UCSD-AML1 (cell line): Measurements from ENCODE around the gene PPP1R15A.
"Not testable (repeated sequence)": the region's sequence is repeated elsewhere in the genome, so short reads cannot be mapped to it uniquely, and the experiment has no call there.

ENCODE experiments used
- DNase-seq: peaks from one replicate; lab custom pipeline; 2025; ENCODE audit not compliant: unreplicated experiment; lab: John Stamatoyannopoulos, UW

PPP1R15A gene

DNA sequence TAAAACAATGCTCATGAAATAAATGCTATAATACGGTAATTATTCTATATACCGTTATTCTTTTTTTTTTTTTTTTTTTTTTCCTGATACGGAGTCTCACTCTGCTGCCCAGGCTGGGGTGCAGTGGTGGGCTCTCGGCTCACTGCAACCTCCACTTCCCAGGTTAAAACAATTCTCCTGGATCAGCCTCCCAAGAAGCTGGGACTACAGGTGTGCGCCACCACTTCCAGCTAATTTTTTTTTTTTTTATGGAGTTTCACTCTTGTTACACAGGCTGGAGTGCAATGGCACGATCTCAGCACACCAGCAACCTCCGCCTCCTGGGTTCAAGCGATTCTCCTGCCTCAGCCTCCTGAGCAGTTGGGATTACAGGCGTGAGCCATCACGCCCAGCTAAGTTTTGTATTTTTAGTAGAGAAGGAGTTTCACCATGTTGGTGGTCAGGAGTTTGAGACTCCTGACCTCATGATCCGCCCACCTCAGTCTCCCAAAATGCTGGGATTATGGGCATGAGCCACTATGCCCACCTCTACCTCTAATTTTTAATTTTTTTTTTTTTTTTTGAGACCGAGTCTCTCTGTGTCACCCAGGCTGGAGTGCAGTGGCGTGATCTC is 6.9 kb downstream of the PPP1R15A start:
- DNase-seq, result no peak

DNA sequence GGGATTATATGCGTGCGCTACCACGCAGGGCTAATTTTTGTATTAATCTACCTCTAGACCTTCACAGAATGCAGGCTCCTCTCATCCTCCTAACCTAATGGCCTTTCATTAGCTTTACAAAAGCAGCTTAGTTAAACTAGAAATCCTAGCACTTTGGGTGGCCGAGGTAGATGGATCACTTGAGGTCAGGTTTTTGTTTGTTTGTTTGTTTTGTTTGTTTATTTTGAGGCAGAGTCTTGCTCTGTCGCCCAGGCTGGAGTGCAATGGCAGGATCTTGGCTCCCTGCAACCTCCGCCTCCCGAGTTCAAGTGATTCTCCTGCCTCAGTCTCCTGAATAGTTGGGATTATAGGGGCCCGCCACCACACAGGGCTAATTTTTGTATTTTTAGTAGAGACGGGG is 7.5 kb downstream of the PPP1R15A start:
- DNase-seq, result not testable (repeated sequence)

- no peak for DNase-seq
Measured at GRCh38 chr19:48881741-48882657, 9.8 kb downstream of the PPP1R15A start.

DNA sequence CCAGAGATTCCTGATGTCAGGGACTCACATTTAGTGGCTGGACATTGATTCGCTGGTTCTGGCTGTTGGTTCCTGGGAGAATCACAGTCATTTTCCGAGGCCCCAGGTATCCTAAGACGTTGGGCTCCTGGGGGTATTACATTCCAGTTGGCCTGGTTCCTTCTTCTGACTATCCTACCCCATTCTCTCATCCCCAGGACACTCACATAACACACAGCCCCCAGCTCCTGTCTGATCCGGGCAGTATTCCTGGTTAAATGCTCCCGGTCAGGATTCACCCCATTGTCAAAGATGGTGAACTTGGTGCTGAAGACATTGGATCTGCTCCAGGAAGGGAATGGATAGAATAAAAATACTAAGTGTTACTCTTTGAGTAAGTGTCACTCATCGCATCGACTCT is 11.5 kb downstream of the PPP1R15A start:
- DNase-seq, result no peak

GRCh38 chr19:48887861-48888612 is 15.8 kb downstream of the PPP1R15A start:
- DNase-seq, result no peak

DNA sequence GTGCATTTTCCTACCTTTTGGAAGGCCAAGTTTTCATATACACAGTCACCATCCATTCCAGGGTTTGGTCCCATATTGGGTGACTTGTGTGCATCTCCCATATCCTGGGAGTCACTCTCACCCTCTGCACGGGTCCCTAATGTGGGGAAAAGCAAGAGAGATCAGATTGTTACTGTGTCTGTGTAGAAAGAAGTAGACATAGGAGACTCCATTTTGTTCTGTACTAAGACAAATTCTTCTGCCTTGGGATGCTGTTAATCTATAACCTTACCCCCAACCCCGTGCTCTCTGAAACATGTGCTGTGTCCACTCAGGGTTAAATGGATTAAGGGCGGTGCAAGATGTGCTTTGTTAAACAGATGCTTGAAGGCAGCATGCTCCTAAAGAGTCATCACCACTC is 17.3 kb downstream of the PPP1R15A start:
- not testable (repeated sequence) for DNase-seq

- no peak for DNase-seq
Measured at GRCh38 chr19:48890551-48890950, 18.3 kb downstream of the PPP1R15A start.

GRCh38 chr19:48895226-48895625 is 23.0 kb downstream of the PPP1R15A start:
- DNase-seq, result no peak

DNA sequence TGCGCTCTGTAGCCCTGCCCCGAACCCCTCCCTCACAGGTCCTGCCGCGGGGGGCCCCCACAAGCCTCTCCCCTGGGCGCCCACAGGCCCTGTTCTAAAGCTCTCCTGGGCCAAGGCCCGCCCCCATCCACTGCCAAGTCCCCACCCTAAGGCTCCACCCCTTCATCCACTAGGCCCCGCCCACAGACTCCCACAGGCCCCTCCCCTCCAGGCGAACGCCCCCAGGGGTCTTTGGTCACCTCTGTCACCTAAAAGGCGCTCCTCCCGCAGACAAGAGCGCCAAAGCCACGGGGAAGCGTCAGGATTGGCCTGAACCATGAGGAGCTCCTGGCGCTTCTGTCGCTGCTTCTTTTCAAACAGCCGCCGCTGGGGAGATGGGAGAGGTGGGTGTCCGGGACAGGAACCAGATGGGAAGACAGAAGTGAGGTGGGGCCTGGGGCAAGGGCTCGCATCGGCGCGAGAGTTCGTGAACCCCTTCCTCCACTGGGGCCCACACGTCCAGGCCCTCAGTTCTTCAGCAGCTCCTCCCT is 24.0 kb downstream of the PPP1R15A start:
- DNase-seq, result no peak

DNA sequence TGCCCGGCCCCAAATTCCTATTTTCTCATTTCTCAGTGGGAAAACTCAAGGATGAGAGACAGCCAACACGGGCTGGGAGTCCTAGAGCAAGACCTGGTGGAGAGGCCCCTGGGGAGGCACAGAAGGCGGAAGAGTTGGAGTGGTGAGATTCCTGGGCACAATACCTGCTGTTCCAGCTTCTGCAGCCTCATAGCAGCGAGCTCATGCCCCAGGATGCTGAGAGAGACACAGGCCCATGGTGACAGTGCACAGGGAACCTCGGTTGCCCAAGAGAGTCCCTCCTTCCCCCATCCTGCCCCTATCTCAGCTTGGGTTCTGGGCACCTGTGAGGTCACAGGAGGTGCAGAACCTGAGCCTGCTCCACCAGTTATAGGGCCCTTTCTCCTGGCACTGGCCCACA is 25.0 kb downstream of the PPP1R15A start:
- DNase-seq, result no peak

DNA sequence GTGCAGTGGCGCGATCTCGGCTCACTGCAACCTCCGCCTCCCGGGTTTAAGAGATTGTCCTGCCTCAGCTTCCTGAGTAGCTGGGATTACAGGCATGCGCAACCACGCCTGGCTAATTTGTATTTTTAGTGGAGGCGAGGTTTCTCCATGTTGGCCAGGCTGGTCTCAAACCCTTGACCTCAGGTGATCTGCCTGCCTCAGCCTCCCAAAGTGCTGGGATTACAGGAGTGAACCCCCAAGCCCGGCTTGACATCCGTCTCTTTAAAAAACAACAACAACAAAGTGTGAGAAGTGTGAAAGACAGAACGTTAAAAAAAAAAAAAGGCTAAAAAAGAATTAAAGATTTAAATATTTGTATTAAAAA is 27.1 kb downstream of the PPP1R15A start:
- DNase-seq, result not testable (repeated sequence)

DNA sequence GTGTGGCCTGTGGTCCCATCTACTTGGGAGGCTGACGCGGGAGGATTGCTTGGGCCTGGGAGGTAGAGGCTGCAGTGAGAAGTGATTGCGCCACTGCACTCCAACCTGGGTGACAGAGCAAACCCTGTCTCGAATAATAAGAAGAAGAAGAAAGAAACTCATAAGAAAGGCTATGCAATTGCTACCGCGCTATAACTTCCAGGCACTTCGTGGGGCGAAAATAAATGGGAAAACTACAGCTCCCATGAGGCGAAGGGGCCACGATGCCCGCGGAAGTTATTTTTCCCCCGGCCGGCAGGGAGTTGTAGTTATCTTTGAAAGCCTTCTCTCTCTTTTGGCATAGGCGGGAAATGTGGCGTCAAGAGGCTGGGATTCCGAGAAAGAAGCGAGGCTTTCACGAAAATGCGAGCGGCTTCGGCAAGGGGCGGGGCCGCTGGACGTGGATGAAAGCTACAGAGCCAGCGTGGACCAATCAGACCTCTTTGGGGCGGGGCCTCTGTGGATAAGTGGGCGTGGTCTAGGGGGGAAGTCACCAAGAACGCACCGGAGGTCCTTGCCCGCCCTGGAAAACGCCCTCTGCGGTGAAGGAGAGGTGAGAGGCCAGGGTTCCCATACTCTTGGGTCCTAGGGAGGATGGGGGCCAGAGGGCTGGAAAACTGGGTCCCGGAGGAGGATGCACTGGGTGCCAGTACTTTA is 27.7 kb downstream of the PPP1R15A start, which contains the start of gene NUCB1:
Gene NUCB1, plus strand, starts transcription at position 532 of the 696 bp plus-strand sequence. CDS start 485 bp downstream, outside the sequence.
- DNase-seq, result peak; percentile 99

GRCh38 chr19:48900477-48901406 is 28.5 kb downstream of the PPP1R15A start:
- no peak for DNase-seq

GRCh38 chr19:48902291-48902690 is 30.1 kb downstream of the PPP1R15A start:
- DNase-seq, result not testable (repeated sequence)

DNA sequence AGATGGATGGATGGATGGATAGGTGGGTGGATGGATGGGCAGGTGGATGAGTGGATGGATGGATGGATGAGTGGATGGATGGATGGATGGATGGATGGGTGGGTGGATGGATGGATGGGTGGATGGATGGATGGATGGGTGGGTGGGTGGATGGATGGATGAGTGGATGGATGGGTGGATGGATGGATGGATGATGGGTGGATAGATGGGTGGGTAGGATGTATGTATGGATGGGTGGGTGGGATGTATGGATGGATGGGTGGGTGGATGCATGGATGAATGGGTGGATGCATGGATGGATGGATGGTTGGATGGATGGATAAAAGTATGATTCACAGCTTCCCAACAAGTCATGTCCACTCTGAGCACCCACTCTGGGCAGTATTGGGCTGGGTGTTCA is 31.6 kb downstream of the PPP1R15A start:
- DNase-seq, result not testable (repeated sequence)

GRCh38 chr19:48905664-48906063 is 33.4 kb downstream of the PPP1R15A start:
- DNase-seq, result no peak

DNA sequence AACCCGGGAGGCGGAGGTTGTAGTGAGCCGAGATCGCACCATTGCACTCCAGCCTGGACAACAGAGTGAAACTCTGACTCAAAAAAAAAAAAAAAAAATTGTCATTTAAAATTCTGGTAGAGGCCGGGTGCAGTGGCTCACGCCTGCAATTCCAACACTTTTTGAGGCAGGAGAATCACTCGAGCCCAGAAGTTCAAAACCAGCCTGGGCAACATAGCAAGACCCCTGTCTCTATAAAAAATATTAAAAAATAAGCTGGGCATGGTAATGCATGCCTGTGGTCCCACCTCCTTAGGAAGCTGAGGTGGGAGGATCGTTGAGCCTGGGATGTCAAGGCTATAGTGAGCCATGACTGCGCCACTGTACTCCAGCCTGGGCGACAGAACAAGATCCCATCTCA is 34.1 kb downstream of the PPP1R15A start:
- no peak for DNase-seq

DNA sequence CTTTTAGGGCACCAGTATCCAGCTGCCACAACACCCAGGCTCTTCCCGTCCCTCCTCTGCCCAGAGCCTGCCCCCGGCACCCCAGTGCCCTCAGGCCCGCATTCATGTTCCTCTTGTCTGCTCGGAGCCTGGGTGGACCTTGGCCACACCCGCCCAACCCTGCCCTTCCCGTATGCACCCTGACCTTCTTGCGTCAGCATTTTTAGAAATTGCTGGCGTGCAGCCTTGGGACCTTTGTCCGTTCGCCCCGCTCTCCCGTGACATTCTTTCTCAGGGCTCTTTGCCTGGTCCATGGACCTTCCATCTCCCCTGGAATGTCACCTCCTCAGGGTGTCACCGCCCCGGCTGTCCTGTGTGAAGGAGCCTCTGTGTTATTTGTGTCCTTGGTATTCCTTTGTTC is 35.5 kb downstream of the PPP1R15A start:
- no peak for DNase-seq

DNA sequence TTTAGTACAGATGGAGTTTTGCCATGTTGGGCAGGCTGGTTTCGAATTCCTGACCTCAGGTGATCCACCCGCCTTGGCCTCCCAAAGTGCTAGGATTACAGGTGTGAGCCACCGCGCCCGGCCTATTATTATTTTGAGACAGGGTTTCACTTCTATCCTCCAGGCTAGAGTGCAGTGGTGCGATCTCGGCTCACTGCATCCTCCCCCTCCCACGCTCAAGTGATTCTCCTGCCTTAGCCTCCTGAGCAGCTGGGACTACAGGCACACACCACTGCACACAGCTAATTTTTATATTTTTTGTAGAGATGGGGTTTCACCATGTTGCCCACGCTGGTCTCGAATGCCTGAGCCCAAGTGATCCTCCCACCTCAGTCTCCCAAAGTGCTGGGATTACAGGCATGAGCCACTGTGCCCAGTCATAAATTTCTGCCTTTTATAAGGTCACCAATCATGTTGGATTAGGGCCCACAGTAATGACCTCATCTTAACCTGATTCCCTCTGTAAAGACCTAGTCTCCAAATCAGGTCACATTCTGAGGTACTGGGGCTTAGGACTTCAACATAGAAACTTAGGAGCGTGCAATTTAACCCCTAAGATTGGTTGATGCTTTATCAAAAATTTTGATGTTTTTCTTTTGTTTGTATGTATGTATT is 37.3 kb downstream of the PPP1R15A start:
- not testable (repeated sequence) for DNase-seq
